Panc1 (cell line): Measurements from ENCODE around the gene TTF2. TPM values are rescaled to one million over a fixed set of nuclear protein-coding genes. Genes with fewer than 3 reads are reported as not detected.

Experiments
- ATAC-seq: fragments of 200-7000 bp; cut with Tn5 transposase; 2 replicates; pipeline ENCODE4 v1.9.1; 2020; ENCODE audit warnings: mild to moderate bottlenecking, moderate library complexity
- BruUV-seq: library from RNA; stranded (reverse); fragments of 400-500 nt; replicated peaks from 2 replicates; lab custom pipeline; 2021; lab: Mats Ljungman, UMichigan
- CTCF ChIA-PET: fragments of 300-600 bp; sonication (Branson Sonifier 250); formaldehyde crosslinking; loops from one replicate; lab custom pipeline; 2022; ENCODE audit warnings: antibody characterized with exemption; lab: Charles Lee
- POLR2A ChIA-PET: fragments of 300-600 bp; sonication (Branson Sonifier 250); formaldehyde crosslinking; loops from one replicate; lab custom pipeline; 2022; ENCODE audit warnings: antibody characterized with exemption; lab: Charles Lee
- DNase-seq: peaks from one replicate; pipeline ENCODE4 v3.0.0-alpha.2; 2010; ENCODE audit warnings: low read depth, low spot score
- H3K27ac ChIP-seq: 2 replicates; pipeline ENCODE4 v1.5.1; 2011; ENCODE audit warnings: mild to moderate bottlenecking, low read length, inconsistent platforms
- H3K27me3 ChIP-seq: fragments of 200-500 bp; sonication (Bioruptor generic); 2 replicates; pipeline ENCODE4 v1.6.0; 2014; ENCODE audit warnings: low read length, inconsistent platforms; ENCODE audit not compliant: control insufficient read depth, insufficient read depth
- H3K36me3 ChIP-seq: fragments of 200-500 bp; sonication (Bioruptor generic); 2 replicates; pipeline ENCODE4 v1.5.1; 2014; ENCODE audit warnings: inconsistent platforms, mild to moderate bottlenecking, low read length, moderate library complexity; ENCODE audit not compliant: control insufficient read depth, insufficient read depth
- H3K4me1 ChIP-seq: 2 replicates; pipeline ENCODE4 v1.5.1; 2011; ENCODE audit warnings: inconsistent platforms, mild to moderate bottlenecking, low read length, moderate library complexity; ENCODE audit not compliant: control insufficient read depth, insufficient read depth
- H3K4me3 ChIP-seq, 2 experiments: 2 replicates each; pipeline ENCODE4 v1.5.1; 2011 to 2012; ENCODE audit warnings: low read depth in 2 of 2, low read length in 2 of 2, mild to moderate bottlenecking in 2 of 2, inconsistent platforms in 1 of 2, moderate library complexity in 1 of 2
- H3K9me3 ChIP-seq: fragments of 200-500 bp; sonication (Bioruptor generic); 2 replicates; pipeline ENCODE4 v1.5.1; 2014; ENCODE audit warnings: low read depth, mild to moderate bottlenecking, inconsistent platforms, low read length, moderate library complexity; ENCODE audit not compliant: control insufficient read depth, insufficient read depth
- POLR2AphosphoS5 ChIP-seq: IDR thresholded peaks from 2 replicates; pipeline ENCODE4 v1.6.1; 2012; ENCODE audit warnings: mild to moderate bottlenecking, low read depth, low read length, moderate library complexity
- REST ChIP-seq, 2 experiments: IDR thresholded peaks; 2 replicates each; pipeline ENCODE4 v1.6.1; 2011 to 2012; ENCODE audit warnings: low read depth in 2 of 2, control low read depth in 1 of 2, low read length in 1 of 2, mild to moderate bottlenecking in 1 of 2, moderate library complexity in 1 of 2; ENCODE audit not compliant: insufficient read depth in 1 of 2
- SIN3A ChIP-seq: IDR thresholded peaks from 2 replicates; pipeline ENCODE4 v1.6.1; 2012; ENCODE audit warnings: low read depth, mild to moderate bottlenecking, low read length, moderate library complexity, borderline replicate concordance; ENCODE audit not compliant: insufficient read depth
- TCF7L2 ChIP-seq: IDR thresholded peaks from 2 replicates; pipeline ENCODE4 v1.6.1; 2011; ENCODE audit warnings: mild to moderate bottlenecking, low read depth, low read length, inconsistent platforms
- in situ Hi-C: cut with HindIII; loops from 2 replicates; pipeline ENCODE4 v1.10.0; 2016; ENCODE audit warnings: low sequenced_read_pairs, low pct_unique_long_range_greater_than_20kb
- intact Hi-C: fragments of 100-400 bp; cut with micrococcal nuclease; formaldehyde crosslinking; loops from one replicate; pipeline ENCODE4 v1.10.0; 2022; ENCODE audit not compliant: unreplicated experiment
- total RNA-seq: library from RNA; stranded (reverse); gene quantifications from one replicate; pipeline ENCODE4 v1.2.1, GENCODE V29; 2021; ENCODE audit not compliant: unreplicated experiment
- TF ChIP-seq, protein P1 (sequence below): fragments of 450-650 bp; IDR thresholded peaks from 2 replicates; pipeline ENCODE4 v1.5.1; 2017; ENCODE audit warnings: mild to moderate bottlenecking

TTF2 gene
- total RNA-seq, 1 experiment from 2014 or later: 32.7 TPM

GRCh38 chr1:117087686-117088085 is 27.6 kb downstream of the TTF2 start:
- Histone ChIP-seq H3K4me3 (no peak overlapping the region), H3K4me1 (no peaks in the 10 kb centered on the region), H3K27me3 (no peaks in the 10 kb centered on the region), H3K9me3 (no peaks in the 10 kb centered on the region), H3K27ac (no peak overlapping the region), H3K36me3 (peaks cover 5% of the 10 kb centered on the region; the same call in 1 of the 2 replicates)
- BruUV-seq: no TSS peak
- no peak for ATAC-seq
- DNase-seq: no peak
- ChIA-PET POLR2A (no interaction called here), CTCF (no interaction called here)
- intact Hi-C loops: no loop called here
- TF ChIP-seq, protein P1, sequence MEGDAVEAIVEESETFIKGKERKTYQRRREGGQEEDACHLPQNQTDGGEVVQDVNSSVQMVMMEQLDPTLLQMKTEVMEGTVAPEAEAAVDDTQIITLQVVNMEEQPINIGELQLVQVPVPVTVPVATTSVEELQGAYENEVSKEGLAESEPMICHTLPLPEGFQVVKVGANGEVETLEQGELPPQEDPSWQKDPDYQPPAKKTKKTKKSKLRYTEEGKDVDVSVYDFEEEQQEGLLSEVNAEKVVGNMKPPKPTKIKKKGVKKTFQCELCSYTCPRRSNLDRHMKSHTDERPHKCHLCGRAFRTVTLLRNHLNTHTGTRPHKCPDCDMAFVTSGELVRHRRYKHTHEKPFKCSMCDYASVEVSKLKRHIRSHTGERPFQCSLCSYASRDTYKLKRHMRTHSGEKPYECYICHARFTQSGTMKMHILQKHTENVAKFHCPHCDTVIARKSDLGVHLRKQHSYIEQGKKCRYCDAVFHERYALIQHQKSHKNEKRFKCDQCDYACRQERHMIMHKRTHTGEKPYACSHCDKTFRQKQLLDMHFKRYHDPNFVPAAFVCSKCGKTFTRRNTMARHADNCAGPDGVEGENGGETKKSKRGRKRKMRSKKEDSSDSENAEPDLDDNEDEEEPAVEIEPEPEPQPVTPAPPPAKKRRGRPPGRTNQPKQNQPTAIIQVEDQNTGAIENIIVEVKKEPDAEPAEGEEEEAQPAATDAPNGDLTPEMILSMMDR: no peak
- TF ChIP-seq SIN3A: no peak
- no peak for TF ChIP-seq REST (IDR thresholded peaks at IDR 0.05; ENCODE audit: insufficient read depth in 1 of 2, low read depth in 2 of 2, low read length in 1 of 2)
- in situ Hi-C loops: no loop called here

GRCh38 chr1:117089996-117090395 is 29.9 kb downstream of the TTF2 start:
- Histone ChIP-seq H3K4me3 (no peak overlapping the region), H3K27me3 (no peaks in the 10 kb centered on the region), H3K9me3 (no peaks in the 10 kb centered on the region), H3K27ac (no peak overlapping the region), H3K4me1 (no peaks in the 10 kb centered on the region), H3K36me3 (peaks cover 6% of the 10 kb centered on the region; the same call in 1 of the 2 replicates)
- ChIA-PET CTCF (no interaction called here), POLR2A (no interaction called here)
- ATAC-seq (no peak), DNase-seq (no peak)
- TF ChIP-seq SIN3A: no peak
- TF ChIP-seq TCF7L2: no peak
- TF ChIP-seq REST (IDR thresholded peaks at IDR 0.05; ENCODE audit: insufficient read depth in 1 of 2, low read depth in 2 of 2, low read length in 1 of 2): no peak
- no peak for TF ChIP-seq POLR2AphosphoS5
- TF ChIP-seq, protein P1: no peak
- in situ Hi-C loops (no loop called here), intact Hi-C loops (no loop called here)
- BruUV-seq: no TSS peak
